Stimulated activated CD8-positive, alpha-beta memory T cell treated with anti-CD3 and anti-CD28 coated beads, Interleukin-2, amount 100 ng/mL, for 48 hours (primary cell): ENCODE data around the gene CDH8.

Experiments
- DNase-seq, 2 donors: peaks; one replicate each; pipeline ENCODE4 v3.0.0-alpha.2; 2020; ENCODE audit warnings: low read depth in 2 of 2

The CDH8 gene

DNA sequence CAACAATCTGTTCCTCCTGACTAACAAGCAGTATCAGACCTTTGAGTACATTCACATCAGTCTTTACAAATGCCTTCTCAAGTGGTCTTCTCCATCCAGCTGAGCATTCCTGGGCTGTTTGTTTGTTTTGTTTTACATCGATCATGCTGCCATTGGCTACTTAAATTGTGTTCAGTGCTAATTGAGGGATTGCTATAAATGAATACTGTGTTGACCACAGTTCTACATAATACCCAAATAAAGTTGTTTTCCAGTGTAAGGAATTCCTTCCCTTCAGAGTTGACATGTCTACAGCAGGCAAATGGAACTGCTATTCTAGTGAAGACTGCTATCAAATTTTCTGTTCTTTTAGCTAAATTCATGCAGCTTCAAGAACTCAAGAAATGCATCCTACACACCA is 3.2 kb downstream of the CDH8 start:
- DNase-seq: no peak

DNA sequence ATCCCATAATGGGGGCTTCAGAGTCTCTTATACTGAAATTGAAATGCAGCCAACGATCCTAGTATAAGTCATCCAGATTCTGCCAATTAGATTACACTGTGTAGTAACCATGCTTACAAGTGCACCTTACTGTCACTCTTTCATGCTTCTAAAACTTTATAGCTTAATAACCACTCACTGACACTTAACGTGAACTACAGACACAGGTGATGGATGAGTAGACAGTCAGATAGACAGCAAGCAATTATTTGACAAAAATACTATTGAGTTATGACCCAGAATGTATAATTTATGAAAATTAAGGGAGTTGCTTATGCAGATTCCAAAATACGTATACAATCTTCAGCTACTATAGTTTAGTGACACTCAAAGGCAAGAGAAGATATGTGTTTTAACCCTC is 6.3 kb downstream of the CDH8 start:
- no peak for DNase-seq

DNA sequence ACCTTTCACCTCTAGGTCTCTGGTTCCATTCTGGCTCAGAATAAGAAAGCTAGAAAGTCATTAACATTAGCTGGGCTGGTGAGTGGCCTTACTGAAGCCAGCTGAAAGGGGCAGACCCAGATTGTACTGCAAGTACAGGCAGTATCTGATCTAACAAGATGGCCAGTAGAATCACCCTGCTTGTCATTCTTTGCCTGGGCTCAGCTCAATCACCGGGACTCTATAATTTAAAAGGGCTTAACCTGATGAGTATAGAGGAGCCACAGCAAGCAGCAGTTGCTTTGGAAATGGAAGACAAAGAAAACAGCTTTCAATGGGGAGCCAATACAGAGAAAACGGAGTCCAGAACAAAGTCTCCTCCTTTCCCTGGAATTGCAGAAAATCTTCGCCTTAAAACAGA is 13.6 kb downstream of the CDH8 start:
- DNase-seq: no peak

DNA sequence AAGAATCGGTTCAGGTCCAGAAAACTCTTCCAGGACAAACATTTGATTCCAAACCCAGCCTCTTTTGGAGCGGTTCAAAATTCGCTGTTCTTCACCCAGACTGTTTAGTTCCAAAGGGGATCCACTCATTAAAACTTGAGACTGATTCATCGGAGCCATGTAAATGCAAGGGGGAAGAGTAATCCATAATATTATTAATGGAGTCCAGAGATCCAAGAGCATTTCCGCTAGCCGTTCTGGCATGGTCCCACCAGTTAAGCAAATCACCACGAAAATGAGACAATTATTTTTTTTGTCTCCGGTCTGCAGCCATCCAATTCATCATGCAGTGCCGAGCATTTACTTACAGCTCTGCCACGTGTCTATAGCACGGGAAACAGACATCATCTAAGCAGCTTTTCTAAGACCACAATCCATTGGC is 15.1 kb downstream of the CDH8 start:
- no peak for DNase-seq

DNA sequence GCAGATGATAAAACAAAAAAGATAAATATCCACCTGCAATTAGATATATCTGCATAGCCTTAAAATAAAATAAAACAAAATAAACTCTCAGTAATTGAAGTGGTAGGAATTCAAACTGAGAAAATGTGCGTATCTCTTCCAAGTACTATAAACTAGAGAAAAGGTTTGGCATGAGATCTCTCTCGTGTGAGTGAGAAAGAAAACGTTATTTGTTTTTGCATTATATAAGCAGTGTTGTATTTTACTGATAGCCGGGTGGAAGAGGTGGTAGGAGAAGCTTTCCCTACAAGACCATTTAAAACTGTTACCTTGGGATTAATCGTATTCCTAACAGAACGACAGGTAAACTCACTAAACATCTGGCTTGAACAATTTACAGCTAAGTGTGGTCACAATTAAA is 15.6 kb downstream of the CDH8 start:
- DNase-seq: no peak

DNA sequence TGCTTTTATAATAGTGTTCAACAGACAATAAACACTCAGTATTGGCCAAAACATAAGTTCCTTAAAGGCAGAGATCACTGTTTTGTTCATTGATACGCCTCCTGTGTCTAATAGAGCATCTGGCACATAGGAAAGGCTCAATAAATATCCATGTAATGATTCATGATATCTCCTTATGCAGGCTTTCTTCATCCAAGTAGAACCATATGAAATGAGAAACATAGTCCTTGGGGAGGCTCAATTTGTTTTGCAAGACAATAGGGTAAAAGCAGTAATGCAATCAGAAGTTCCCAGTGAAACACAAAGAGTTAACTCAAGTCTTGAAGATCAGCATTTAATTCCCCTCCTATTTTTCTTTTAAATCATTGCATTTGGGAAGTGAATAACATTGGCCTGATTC is 16.4 kb downstream of the CDH8 start:
- DNase-seq: no peak

DNA sequence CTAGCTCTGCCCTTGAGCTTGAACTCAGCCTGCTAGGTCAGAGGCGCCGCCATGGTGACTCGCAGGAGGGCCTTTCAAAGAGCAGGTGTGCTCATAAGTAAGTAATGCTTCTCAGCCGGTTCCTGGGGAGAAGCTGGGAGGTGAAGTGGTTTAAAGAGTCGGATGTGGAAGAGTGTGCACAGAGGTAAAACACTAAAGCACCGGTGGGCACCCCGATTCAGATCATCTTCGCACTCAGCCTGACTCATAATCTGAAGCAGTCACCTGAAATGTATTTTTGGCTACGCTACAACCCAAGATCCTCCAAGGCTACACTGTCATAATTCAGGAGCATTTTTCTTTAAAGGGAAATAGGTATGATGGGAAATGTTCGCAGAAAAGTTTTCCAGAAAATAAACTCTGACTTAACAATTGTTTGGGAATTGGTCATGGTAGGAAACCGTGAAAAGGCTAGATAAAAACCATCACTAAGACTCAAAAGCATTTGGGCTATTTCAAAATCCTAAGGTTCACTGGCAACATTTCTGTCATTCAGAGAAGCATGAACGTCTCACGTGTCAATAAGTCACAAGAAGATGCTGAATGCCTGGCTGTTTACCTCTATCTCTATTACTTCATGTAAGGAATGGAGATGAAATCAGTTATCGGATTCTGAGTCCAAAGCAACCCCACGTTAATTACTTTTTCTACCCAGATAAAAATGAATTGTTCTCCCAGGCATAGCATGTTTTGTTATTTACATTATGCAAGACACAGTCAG is 17.8 kb downstream of the CDH8 start:
- DNase-seq: no peak

DNA sequence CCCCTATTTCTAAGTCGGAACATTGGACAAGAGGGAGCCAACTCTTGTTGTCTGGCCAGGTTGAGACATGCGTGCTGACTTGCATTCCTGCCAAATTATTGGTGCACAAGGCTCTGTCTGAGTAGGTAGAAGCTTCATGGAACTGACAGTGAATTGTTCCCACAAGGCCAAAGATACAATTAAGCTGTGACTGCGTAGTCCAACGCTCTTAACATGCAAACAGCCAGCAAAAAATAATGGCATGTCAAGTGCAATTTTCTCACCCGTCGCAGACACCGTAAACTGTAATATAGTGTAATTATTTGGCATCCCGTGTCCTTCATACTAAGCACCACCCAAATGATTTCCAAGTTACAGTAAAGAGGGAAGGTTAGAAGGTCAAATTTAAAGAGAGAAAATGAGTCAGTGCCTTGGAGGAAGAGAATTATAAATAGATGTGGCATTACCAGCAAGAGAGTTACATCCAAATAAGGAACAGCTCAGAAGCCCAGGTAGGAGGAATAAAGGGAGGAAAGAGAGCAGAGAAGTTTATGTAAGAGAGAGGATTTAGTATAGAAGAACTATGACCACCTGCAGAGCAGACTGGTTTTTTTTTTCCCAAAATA is 21.8 kb downstream of the CDH8 start:
- DNase-seq: no peak

DNA sequence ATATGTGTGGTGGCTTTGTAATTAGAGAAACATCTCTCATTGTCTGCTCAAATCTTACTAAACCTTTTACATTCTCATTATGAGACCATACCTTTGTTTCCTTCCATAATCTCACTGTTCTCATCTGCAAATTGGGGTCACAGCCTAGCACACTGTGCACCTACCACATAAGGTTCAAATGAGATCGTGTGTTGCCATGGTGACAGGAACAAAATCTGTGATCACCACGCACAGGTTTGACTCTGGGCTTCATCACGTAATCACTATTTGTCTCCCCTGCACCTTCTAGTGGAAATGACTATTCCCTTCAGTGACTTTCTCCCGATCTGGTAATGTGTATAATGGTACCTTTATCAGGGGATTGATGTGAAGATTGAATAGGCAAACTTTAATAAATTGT is 26.1 kb downstream of the CDH8 start:
- DNase-seq: no peak

DNA sequence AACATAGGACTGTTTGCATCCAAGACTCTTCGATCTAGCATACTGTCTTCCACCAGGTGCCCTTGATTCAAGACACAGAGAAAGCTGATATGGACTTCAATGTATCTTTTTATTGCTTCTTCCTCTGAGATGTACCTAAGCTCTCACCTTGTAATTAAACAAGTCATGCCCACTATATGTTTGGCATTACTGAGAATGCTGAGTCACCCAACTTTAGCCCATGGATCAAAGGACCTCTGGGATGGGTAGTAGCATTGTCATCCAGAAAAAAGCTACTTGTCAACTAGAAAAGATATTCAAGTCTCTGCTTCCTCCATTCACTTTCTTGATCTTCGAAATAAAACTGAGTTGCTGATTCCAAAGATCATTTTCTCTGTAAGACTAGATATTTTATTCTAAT is 37.8 kb downstream of the CDH8 start:
- no peak for DNase-seq

DNA sequence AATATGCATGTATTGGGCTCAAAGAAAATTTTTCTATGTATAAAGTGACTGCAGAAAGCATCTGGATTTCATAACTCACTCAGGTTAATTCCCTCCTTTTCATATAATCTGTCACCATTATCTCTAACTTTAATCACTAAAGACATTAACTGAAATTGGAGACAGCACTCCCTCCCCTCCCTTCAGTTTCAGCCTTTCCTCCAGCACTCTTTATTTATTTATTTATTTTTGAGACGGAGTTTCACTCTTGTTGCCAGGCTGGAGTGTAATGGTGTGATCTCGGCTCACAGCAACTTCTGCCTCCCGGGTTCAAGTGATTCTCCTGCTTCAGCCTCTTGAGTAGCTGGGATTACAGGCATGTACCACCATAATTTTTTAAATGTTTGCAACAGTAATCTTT is 43.1 kb downstream of the CDH8 start:
- no peak for DNase-seq

DNA sequence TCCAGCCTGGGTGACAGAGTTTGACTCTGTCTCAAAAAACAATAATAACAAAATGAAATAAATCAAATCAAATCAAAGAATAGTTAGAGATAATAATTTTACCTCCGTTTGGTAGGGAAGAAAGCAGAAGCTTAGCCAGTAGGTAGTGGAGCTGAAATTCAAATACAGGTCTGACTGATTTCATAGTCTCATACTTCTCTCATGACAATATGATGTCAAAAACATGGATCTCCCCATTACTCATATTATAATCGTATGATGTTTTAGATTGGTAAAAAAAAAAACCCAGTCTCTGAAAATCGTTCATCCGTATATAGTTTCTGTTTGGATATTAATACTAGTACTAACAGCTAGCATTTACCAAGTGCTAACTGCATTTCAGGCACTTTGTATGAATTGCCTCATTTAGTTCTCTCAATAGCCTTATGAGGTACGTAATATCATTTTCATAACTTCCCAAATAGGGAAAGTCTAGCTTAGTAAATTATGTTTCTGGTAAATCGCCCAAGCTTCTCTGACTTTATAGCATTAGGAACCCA is 48.7 kb downstream of the CDH8 start:
- DNase-seq: no peak

DNA sequence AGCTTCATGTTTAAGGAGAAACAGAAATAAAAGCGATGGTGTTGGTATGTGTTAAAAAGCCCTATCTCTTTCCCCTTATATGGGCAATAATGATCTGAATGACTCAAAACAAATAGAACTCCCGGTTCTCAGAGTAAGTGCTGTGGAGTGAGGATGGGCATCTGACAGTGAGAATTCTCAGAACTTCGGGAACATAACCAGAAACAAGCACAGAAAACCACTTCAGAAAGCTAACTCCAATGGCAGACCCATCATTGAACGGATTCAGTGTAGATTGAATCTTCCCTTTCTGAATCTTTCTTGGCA is 67.2 kb downstream of the CDH8 start:
- no peak for DNase-seq

DNA sequence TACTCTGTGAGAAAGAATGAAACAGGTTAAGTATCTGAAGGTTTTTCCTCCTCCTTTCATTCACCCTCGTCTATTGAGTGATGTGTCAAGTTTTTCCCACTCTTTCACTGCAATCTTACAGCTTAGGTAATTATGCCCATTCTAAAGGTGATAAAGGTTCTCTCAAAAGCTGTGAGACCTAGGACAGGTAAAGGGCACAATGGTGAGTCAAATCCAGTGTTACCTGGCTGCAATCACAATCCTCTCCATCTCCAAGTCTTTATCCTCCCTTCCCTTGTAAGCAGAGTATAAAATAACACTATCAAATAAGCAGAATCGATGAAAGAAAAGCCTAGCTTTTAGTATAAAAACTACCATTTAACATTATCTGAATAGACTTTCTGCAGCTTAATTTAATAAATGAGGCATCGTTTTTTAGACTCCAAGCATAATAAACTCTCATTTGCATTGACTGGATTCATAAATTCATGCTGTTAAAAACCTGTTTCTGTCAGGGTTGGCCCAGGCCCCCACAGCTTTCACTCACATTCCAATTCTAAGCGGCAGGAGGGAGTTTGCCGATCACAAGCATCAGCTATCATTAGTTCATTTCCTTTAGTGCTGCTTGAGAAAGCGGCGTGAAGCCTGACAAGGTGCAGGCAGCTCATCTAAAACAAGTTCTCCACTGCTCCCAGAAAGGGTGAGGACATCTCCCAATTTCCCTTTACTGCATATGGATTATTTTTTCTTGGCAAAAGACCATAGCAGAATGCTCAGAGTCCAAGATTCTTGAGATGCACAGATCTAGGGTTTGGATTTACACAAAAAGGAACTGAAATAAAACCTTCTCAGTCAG is 67.8 kb downstream of the CDH8 start:
- no peak for DNase-seq

DNA sequence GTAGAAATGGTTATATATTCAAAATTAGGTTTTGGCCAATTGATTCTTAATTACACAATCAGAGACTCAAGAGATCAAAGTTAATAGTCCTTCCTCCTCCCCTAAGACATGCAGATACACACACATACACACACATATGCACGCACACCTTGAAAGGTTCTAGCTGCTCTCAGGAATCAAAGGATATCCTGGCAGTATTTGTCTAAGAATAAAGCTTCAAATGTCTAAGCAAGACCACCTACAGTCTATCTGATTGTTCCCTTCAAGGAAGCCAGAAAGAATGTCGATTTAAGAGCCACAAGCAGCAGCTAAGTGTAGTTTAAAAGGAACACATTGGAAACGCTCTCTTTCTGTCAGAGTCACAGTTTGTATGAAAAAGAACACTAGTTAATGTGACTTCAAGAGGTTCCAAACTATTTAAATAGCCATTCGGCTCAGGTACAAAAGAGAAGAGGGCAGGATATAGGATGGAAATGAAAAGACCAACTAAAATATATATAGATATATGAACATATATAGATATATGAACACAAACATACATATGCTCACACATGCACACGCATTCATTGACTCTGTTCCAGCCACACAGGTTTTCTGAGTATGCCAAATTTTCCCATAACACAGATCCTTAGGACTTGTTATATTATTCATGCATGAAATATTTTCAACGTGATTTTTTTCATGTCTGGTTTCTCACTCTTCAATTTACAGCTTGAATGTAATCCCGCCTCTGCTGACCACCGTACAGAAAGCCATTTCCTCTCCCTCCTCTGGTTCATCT is 79.0 kb downstream of the CDH8 start:
- no peak for DNase-seq

DNA sequence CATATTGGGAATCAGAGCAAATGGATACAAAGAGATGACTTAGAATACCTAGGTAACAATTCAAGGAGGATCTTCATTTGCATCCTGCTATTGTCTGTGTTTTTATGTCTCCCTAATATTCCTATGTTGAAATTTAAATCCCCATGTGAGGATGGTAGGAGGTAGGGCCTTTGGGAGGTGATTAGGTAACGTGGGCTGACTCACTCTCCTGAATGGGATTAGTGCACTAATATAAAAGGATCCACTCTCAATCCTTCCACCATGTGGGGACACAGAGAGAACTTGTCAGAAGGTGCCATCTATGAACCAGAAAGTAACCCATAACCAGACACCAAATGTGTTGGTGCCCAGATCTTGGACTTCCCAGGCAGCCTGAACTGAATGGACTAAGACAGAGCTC is 83.4 kb downstream of the CDH8 start:
- no peak for DNase-seq

DNA sequence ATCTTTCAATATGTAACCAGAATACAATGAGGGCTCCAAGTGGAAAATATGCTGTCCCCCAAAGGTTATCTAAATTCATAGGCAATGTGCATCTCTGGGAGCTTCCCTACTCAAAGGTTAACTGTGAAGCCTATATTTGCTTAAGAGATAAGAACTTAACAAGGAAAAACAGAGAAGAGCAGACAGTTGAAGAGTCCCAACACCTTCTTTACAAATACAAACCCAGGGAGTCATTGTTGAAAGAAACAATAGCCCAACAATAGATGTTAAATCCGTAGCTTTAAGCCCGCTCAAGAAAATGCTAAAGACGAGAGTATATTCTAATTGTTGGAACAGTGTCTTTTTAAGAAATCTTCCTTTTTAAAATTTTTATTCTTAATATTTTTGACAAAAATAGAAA is 87.8 kb downstream of the CDH8 start:
- DNase-seq: no peak

DNA sequence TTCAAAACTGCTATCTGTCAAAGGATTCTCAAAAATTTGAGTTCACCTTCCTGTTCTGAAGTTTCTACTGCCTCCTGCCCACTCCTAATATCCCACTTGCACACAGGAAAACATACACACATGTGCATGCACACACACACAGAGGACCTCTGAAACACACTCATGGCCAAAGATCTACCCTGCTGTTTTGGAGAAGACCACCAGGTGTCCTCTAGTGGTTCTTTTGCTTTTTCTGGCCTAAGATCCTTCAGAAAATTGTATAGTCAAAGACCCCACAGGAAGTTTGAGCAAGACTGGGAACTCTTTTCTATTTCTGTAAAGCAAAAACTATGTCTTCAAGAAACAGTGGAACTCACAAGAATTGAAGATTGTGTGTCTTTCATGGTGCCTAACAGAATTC is 90.2 kb downstream of the CDH8 start:
- no peak for DNase-seq

DNA sequence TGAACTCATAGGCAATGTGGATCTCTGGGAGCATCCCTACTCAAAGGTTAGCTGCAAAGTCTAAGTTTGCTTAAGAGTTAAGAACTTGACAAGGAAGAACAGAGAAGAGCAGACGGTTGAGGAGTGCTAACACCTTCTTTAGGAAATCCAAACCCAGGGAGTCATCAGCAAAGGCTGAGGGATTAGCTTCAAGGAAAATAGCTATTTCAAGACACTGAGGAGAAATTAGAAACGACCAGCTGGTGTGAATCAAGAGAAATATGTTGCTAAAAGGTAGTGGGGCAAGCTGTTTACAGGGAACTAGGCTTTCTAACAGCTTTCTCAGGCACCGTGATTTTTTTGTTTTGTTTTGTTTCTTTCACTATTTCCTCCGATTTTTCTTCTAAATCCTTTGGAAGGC is 90.7 kb downstream of the CDH8 start:
- DNase-seq: no peak

DNA sequence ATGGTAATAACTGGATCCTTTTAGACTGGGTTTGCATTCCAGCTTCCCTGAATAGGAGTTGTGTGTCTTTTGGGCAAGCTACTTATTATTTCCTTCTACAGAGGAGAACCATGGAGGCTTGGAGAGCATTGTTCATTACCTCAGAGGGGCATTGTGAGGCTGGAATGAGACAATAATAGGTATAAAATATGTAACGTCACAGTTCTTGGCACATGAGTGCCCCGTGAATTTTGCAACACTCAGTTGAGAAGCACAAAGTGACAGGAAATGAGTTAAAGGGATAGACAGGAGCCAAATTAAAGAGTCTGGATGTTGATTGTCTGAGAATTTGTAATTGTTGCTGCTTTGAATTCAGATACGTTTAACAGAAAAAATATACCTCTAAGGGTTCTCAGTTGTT is 92.2 kb downstream of the CDH8 start:
- DNase-seq: no peak

DNA sequence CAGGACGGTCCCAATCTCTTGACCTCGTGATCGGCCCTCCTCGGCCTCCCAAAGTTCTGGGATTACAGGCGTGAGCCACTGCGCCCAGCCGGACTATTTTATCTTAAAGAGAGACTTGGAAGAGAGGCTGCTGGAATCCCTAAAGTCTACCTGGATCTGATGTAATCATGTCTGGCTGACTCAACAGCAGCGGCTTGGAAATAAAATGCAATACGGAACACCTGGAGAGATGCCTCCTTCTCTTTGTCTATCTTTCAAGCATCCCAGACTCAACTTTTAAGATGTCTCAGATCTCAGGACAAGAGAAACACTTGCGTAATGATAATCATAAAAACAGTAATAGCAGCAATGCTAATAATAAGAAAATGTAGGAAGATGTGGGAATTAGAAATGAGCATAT is 95.6 kb downstream of the CDH8 start:
- DNase-seq: no peak

DNA sequence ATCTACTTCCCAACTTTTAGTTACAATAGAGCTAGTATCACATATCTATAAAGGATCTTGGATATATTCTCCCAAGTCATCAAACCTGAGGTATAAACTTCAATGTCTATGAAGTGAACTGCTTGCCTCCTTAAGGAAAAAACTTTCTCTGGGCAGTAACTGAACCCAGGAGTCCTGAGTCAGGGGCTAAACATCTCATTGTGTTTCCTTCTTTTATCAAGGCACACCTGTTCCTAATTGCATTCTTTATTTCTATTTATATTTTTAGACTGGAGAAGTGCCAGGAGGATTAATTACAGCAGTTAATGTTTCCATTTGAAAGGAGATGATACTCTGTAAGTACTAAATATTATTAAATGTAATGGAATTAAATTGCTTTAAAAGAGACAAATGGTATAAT is 98.6 kb downstream of the CDH8 start:
- DNase-seq: no peak
